Suprapubic skin (tissue), 3 donors: ENCODE data around the gene FKBP8.

Experiments
- EP300 ChIP-seq: sonication (generic); formaldehyde crosslinking; IDR thresholded peaks from one replicate; pipeline ENCODE4 v1.6.1; 2017; ENCODE audit warnings: antibody characterized with exemption
- POLR2A ChIP-seq, 2 donors: fragments of 450-650 bp; IDR thresholded peaks; one replicate each; pipeline ENCODE4 v1.6.1; 2017; ENCODE audit warnings: antibody characterized with exemption in 2 of 2, mild to moderate bottlenecking in 2 of 2, moderate library complexity in 2 of 2
- TF ChIP-seq, protein P1 (sequence below), 2 donors: fragments of 200-600 bp in 1 of 2; fragments of 450-650 bp in 1 of 2; sonication (generic) in 1 of 2; IDR thresholded peaks; one replicate each; pipeline ENCODE4 v1.5.1; 2016 to 2019; ENCODE audit warnings: antibody characterized with exemption in 2 of 2, mild to moderate bottlenecking in 1 of 2, moderate library complexity in 1 of 2

GRCh38 chr19:18499055-18499775 is 44.2 kb downstream of the FKBP8 start:
- TF ChIP-seq, protein P1, sequence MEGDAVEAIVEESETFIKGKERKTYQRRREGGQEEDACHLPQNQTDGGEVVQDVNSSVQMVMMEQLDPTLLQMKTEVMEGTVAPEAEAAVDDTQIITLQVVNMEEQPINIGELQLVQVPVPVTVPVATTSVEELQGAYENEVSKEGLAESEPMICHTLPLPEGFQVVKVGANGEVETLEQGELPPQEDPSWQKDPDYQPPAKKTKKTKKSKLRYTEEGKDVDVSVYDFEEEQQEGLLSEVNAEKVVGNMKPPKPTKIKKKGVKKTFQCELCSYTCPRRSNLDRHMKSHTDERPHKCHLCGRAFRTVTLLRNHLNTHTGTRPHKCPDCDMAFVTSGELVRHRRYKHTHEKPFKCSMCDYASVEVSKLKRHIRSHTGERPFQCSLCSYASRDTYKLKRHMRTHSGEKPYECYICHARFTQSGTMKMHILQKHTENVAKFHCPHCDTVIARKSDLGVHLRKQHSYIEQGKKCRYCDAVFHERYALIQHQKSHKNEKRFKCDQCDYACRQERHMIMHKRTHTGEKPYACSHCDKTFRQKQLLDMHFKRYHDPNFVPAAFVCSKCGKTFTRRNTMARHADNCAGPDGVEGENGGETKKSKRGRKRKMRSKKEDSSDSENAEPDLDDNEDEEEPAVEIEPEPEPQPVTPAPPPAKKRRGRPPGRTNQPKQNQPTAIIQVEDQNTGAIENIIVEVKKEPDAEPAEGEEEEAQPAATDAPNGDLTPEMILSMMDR (IDR thresholded peaks at IDR 0.05), result no peak
- TF ChIP-seq POLR2A (IDR thresholded peaks at IDR 0.05), result no peak
- no peak for TF ChIP-seq EP300
